ENCODE measurements around the gene ADAMTSL4.

- TF ChIP-seq CTCF (IDR thresholded peaks at IDR 0.05; ENCODE audit: extremely low read depth in 1 of 2, insufficient read depth in 1 of 2, low read depth in 1 of 2, low read length in 2 of 2), result no peak
- TF ChIP-seq POLR2A (IDR thresholded peaks at IDR 0.05; ENCODE audit: low read depth, low read length), result no peak
- no peak for TF ChIP-seq POLR2AphosphoS5 (IDR thresholded peaks at IDR 0.05; ENCODE audit: insufficient read depth, low read depth, low read length)
- no peak for TF ChIP-seq JUN (IDR thresholded peaks at IDR 0.05; ENCODE audit: borderline replicate concordance, insufficient read depth, insufficient read length, low read depth)
- no peak for TF ChIP-seq FOS (IDR thresholded peaks at IDR 0.05; ENCODE audit: borderline replicate concordance, insufficient read depth, low read length)
- no peak for TF ChIP-seq EZH2 (IDR thresholded peaks at IDR 0.05; ENCODE audit: borderline replicate concordance, low read depth, low read length, severe bottlenecking)
- TF ChIP-seq MAX (IDR thresholded peaks at IDR 0.05; ENCODE audit: insufficient read depth, insufficient read length), result no peak
- no peak for TF ChIP-seq MYC (IDR thresholded peaks at IDR 0.05; ENCODE audit: low read depth, low read length)
Measured at GRCh38 chr1:150549496-150550221, 451 bp downstream of the ADAMTSL4 start.
